SK-N-MC (cell line): ENCODE data around the gene SMIM10.

Experiments used
- EZH2 ChIP-seq: fragments of 200-600 bp; sonication (generic); IDR thresholded peaks from one replicate; pipeline ENCODE4 v1.6.1; 2017; ENCODE audit warnings: antibody characterized with exemption
- POLR2AphosphoS5 ChIP-seq: IDR thresholded peaks from 2 replicates; pipeline ENCODE4 v1.6.1; 2012; ENCODE audit warnings: mild to moderate bottlenecking, low read depth, low read length, borderline replicate concordance

- TF ChIP-seq POLR2AphosphoS5, result no peak
- TF ChIP-seq EZH2, result no peak
These were observed 24.9 kb downstream of the SMIM10 start for GRCh38 chrX:135015523-135016245.
